HG02970 (cell line): ENCODE data around the gene TRIM73.
"Not testable (repeated sequence)": the region's sequence is repeated elsewhere in the genome, so short reads cannot be mapped to it uniquely, and the experiment has no call there.

Experiments
- ATAC-seq: cut with Tn5 transposase; IDR thresholded peaks from one replicate; pipeline ENCODE4 v1.9.1; 2021; ENCODE audit warnings: mild to moderate bottlenecking, moderate library complexity, moderate number of reproducible peaks; ENCODE audit not compliant: unreplicated experiment, low FRiP score

TRIM73 gene

GRCh38 chr7:75415428-75415817, 20.0 kb downstream of the TRIM73 start:
- not testable (repeated sequence) for ATAC-seq

- not testable (repeated sequence) for ATAC-seq
Observed at GRCh38 chr7:75415829-75416373, 20.5 kb downstream of the TRIM73 start.

GRCh38 chr7:75416787-75417186, 21.4 kb downstream of the TRIM73 start:
- not testable (repeated sequence) for ATAC-seq

- ATAC-seq, result not testable (repeated sequence)
Observed at GRCh38 chr7:75418292-75418858, 22.9 kb downstream of the TRIM73 start.

- not testable (repeated sequence) for ATAC-seq
Observed at GRCh38 chr7:75419210-75419609, 23.8 kb downstream of the TRIM73 start.

GRCh38 chr7:75419693-75420092, 24.3 kb downstream of the TRIM73 start:
- ATAC-seq, result not testable (repeated sequence)

- not testable (repeated sequence) for ATAC-seq
Observed at GRCh38 chr7:75420152-75420551, 24.7 kb downstream of the TRIM73 start.

- ATAC-seq, result not testable (repeated sequence)
Observed at GRCh38 chr7:75421798-75422710, 26.6 kb downstream of the TRIM73 start.

DNA sequence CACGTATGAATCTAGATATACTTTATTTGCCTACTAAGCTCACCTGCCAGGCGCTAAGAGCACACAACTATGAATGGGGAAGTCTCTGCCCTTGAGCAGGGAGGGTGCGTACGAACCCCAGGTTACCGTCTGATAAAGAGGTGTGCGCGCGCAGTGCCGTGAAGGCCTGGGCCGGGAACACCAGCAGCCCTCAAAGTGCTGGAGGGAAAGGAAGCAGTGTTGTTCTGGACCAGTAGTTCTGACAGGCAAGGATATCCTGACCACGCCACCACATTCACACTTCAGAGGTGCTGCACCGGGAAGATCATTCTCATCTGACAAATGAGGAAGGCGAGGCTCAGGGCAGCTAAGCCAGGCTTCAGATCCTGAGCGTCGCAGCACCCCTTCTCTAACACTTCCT, 28.1 kb downstream of the TRIM73 start:
- ATAC-seq, result not testable (repeated sequence)

- not testable (repeated sequence) for ATAC-seq
Observed at GRCh38 chr7:75439000-75439399, 43.6 kb downstream of the TRIM73 start.

DNA sequence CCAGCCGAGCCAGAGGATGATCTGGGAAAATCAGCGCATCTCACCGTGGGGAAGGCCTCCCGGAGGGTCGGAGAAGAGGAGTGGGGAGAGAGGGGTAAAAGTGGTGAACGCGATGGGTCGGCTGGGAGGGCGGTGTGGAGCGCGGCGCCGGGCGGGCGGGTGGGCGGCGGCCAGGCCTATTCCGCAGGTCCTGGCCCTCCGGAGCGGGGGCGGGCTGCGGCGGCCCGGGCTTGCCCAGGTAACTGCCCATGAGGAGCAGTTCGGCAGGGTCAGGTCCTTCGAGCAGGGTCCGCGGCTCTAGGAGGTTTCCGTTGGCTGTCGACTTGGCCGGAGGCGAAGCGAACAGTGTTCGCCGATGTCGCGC, 46.7 kb downstream of the TRIM73 start:
- not testable (repeated sequence) for ATAC-seq

GRCh38 chr7:75442465-75443111, 47.2 kb downstream of the TRIM73 start:
- ATAC-seq, result peak; percentile 95

GRCh38 chr7:75449946-75450345, 54.5 kb downstream of the TRIM73 start:
- ATAC-seq, result not testable (repeated sequence)

DNA sequence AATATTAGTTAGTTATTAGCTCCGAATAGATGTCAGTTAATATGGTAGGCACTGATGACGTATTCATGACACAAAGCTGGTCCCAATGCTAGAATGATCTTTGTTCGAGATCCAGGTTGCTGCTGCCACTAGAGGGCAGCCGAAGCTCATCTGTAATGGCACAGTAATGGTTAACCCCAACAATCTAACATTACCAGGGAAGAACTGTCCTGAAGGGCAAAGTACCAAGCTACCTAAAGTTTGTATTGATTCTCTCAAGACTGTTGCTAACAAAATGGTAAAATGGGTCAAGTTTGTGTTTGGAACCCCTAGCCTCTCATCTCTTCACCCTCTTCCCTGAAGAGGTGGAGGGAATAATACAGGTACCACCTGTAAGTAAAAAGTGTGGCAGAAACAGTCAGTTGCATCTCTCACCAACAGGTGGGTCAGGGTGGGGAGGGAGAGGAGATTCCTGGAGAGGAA, 57.1 kb downstream of the TRIM73 start:
- peak; percentile 60 for ATAC-seq
